SK-N-SH (cell line): ENCODE results near the gene PLA2G5. TPM values are rescaled to one million over a fixed set of nuclear protein-coding genes. Genes with fewer than 3 reads are reported as not detected.

ENCODE experiments used
- CTCF ChIA-PET: fragments of 300-600, 350-600 bp; formaldehyde crosslinking; extraction: SDS; loops from one replicate; lab custom pipeline; 2021; lab: Yijun Ruan, JAX
- POLR2A ChIA-PET: fragments of 350-600 bp; sonication (Branson Sonifier 250); formaldehyde crosslinking; extraction: SDS; loops from one replicate; lab custom pipeline; 2020; ENCODE audit warnings: antibody characterized with exemption, inconsistent platforms; lab: Yijun Ruan, JAX
- DNase-seq: peaks from one replicate; pipeline ENCODE4 v3.0.0; 2012
- H2AFZ ChIP-seq: fragments of 200-600 bp; sonication (generic); 2 replicates; pipeline ENCODE4 v1.8.1; 2016; ENCODE audit warnings: antibody characterized with exemption, mild to moderate bottlenecking, low read depth
- H3F3A ChIP-seq: fragments of 200-600 bp; sonication (generic); replicated peaks from 2 replicates; pipeline ENCODE3; 2016; ENCODE audit warnings: antibody characterized with exemption, mild to moderate bottlenecking; ENCODE audit not compliant: insufficient read depth
- H3K27ac ChIP-seq, 2 experiments: fragments of 200-500 bp in 1 of 2; fragments of 200-600 bp in 1 of 2; sonication (Bioruptor generic) in 1 of 2; sonication (generic), shearing (Covaris generic) in 1 of 2; 2 replicates each; pipeline versions ENCODE4 v1.5.1 to v1.6.1; 2014 to 2016; ENCODE audit warnings: low read depth in 2 of 2, inconsistent platforms in 1 of 2, low read length in 1 of 2, mild to moderate bottlenecking in 1 of 2, mixed read lengths in 1 of 2
- H3K27me3 ChIP-seq: fragments of 200-600 bp; sonication (generic), shearing (Covaris generic); 2 replicates; pipeline ENCODE4 v1.6.1; 2016; ENCODE audit warnings: mixed run types; ENCODE audit not compliant: insufficient read depth
- H3K36me3 ChIP-seq, 2 experiments: fragments of 200-500 bp in 1 of 2; fragments of 200-600 bp in 1 of 2; sonication (Bioruptor generic) in 1 of 2; sonication (generic) in 1 of 2; replicated peaks in 1 of 2; 2 replicates each; pipeline versions ENCODE3 to v1.5.1; 2014 to 2016; ENCODE audit warnings: low read length in 1 of 2, mild to moderate bottlenecking in 1 of 2; ENCODE audit not compliant: insufficient read depth in 2 of 2, control insufficient read depth in 1 of 2
- H3K4me1 ChIP-seq, 2 experiments: fragments of 200-500 bp in 1 of 2; fragments of 200-600 bp in 1 of 2; sonication (Bioruptor generic) in 1 of 2; sonication (generic), shearing (Covaris generic) in 1 of 2; 2 replicates each; pipeline versions ENCODE4 v1.5.1 to v1.6.1; 2014 to 2016; ENCODE audit warnings: low read depth in 1 of 2, low read length in 1 of 2, mixed run types in 1 of 2; ENCODE audit not compliant: insufficient read depth in 2 of 2, control insufficient read depth in 1 of 2
- H3K4me2 ChIP-seq: fragments of 200-600 bp; sonication (generic), shearing (Covaris generic); 2 replicates; pipeline ENCODE4 v1.6.1; 2017; ENCODE audit warnings: mixed run types
- H3K4me3 ChIP-seq, 2 experiments: fragments of 200-500 bp in 1 of 2; fragments of 200-600 bp in 1 of 2; sonication (Bioruptor generic) in 1 of 2; sonication (generic), shearing (Covaris generic) in 1 of 2; 2 replicates each; pipeline versions ENCODE4 v1.5.1 to v1.8.1; 2014 to 2016; ENCODE audit warnings: low read depth in 2 of 2, inconsistent platforms in 1 of 2, low read length in 1 of 2, mild to moderate bottlenecking in 1 of 2, mixed read lengths in 1 of 2, moderate library complexity in 1 of 2
- H3K79me2 ChIP-seq: fragments of 200-600 bp; sonication (generic); 2 replicates; pipeline ENCODE4 v1.8.1; 2017; ENCODE audit warnings: mild to moderate bottlenecking; ENCODE audit not compliant: insufficient read depth
- H3K9ac ChIP-seq: fragments of 200-600 bp; sonication (generic); 2 replicates; pipeline ENCODE4 v1.6.1; 2017; ENCODE audit warnings: mixed run types
- H3K9me2 ChIP-seq: fragments of 200-600 bp; sonication (generic); 2 replicates; pipeline ENCODE4 v1.6.1; 2017; ENCODE audit warnings: mixed run types
- H3K9me3 ChIP-seq: fragments of 200-600 bp; sonication (generic); 2 replicates; pipeline ENCODE4 v1.6.1; 2017; ENCODE audit warnings: mixed run types, mild to moderate bottlenecking, moderate library complexity
- H4K20me1 ChIP-seq: fragments of 200-600 bp; sonication (generic); 2 replicates; pipeline ENCODE4 v1.6.1; 2017; ENCODE audit warnings: mild to moderate bottlenecking, mixed run types; ENCODE audit not compliant: insufficient read depth
- CHD2 ChIP-seq: fragments of 150-350 bp; IDR thresholded peaks from 2 replicates; pipeline ENCODE4 v1.6.1; 2018; ENCODE audit warnings: low read length; ENCODE audit not compliant: partially characterized antibody
- CTCF ChIP-seq: fragments of 200-600 bp; sonication (generic); IDR thresholded peaks from 2 replicates; pipeline ENCODE4 v1.6.1; 2017; ENCODE audit warnings: antibody characterized with exemption, mild to moderate bottlenecking, moderate library complexity
- FOSL2 ChIP-seq: IDR thresholded peaks from 2 replicates; pipeline ENCODE4 v1.4.0; 2012; ENCODE audit warnings: low read depth, mild to moderate bottlenecking, moderate library complexity, borderline replicate concordance
- FOXM1 ChIP-seq: IDR thresholded peaks from 2 replicates; pipeline ENCODE4 v1.4.0; 2012; ENCODE audit warnings: low read depth, mild to moderate bottlenecking
- GATA2 ChIP-seq: sonication (generic); formaldehyde crosslinking; IDR thresholded peaks from 2 replicates; pipeline ENCODE4 v1.5.0; 2020; ENCODE audit warnings: mild to moderate bottlenecking, missing genetic modification reagents
- IRF3 ChIP-seq: fragments of 150-350 bp; IDR thresholded peaks from 2 replicates; pipeline ENCODE4 v1.6.1; 2016; ENCODE audit warnings: mild to moderate bottlenecking, low read depth, low read length
- JUND ChIP-seq: IDR thresholded peaks from 2 replicates; pipeline ENCODE4 v1.4.0; 2012
- MAX ChIP-seq: IDR thresholded peaks from 2 replicates; pipeline ENCODE4 v1.4.0; 2012; ENCODE audit warnings: low read depth
- NFIC ChIP-seq: IDR thresholded peaks from 2 replicates; pipeline ENCODE4 v1.4.0; 2012; ENCODE audit warnings: borderline replicate concordance
- RAD21 ChIP-seq: IDR thresholded peaks from 2 replicates; pipeline ENCODE4 v1.6.1; 2012; ENCODE audit warnings: mild to moderate bottlenecking, low read length
- REST ChIP-seq: IDR thresholded peaks from 2 replicates; pipeline ENCODE4 v1.6.1; 2012; ENCODE audit warnings: mild to moderate bottlenecking, low read depth, low read length, moderate library complexity
- RFX5 ChIP-seq: IDR thresholded peaks from 2 replicates; pipeline ENCODE4 v1.6.1; 2012; ENCODE audit warnings: mild to moderate bottlenecking, improper control_type of control experiment, low read length
- TAF1 ChIP-seq: IDR thresholded peaks from 2 replicates; pipeline ENCODE4 v1.6.1; 2012; ENCODE audit warnings: low read depth, mild to moderate bottlenecking, low read length, moderate library complexity, borderline replicate concordance
- TEAD4 ChIP-seq: IDR thresholded peaks from 2 replicates; pipeline ENCODE4 v1.4.0; 2012; ENCODE audit warnings: mild to moderate bottlenecking, borderline replicate concordance; ENCODE audit not compliant: insufficient read depth
- USF2 ChIP-seq: fragments of 150-350 bp; IDR thresholded peaks from 2 replicates; pipeline ENCODE4 v1.6.1; 2017; ENCODE audit warnings: antibody characterized with exemption, low read length, low read depth, borderline replicate concordance
- YY1 ChIP-seq: IDR thresholded peaks from 2 replicates; pipeline ENCODE4 v1.4.0; 2012; ENCODE audit warnings: low read depth, mild to moderate bottlenecking
- WGBS: methylation state at CpG from one replicate; pipeline ENCODE4 v1.1.6; 2017; ENCODE audit warnings: low lambda C conversion rate; 5-methylcytosine and 5-hydroxymethylcytosine counted together
- polyA plus RNA-seq, 3 experiments: library from polyadenylated mRNA; depleted of rRNA; stranded (reverse); fragments of >200 nt; gene quantifications; 2 replicates each; pipeline ENCODE4 v1.2.3, GENCODE V29; 2012

The PLA2G5 gene
- polyA plus RNA-seq, 1 of the 3 experiments (the other 2 are of a cell fraction) = not detected

GRCh38 chr1:20096840-20097447 is 26.9 kb downstream of the PLA2G5 start:
- Histone ChIP-seq H3K4me2 (no peak overlapping the region), H3K4me1 (no peaks in the 10 kb centered on the region), H2AFZ (no peak overlapping the region), H3K4me3 (no peak overlapping the region), H3K36me3 (no peaks in the 10 kb centered on the region), H3F3A (no peaks in the 10 kb centered on the region), H4K20me1 (no peaks in the 10 kb centered on the region), H3K9me2 (no peaks in the 10 kb centered on the region), H3K27ac (no peak overlapping the region), H3K79me2 (no peaks in the 10 kb centered on the region), H3K27me3 (peaks cover 32% of the 10 kb centered on the region; the same call in 1 of the 2 replicates), H3K9me3 (no peaks in the 10 kb centered on the region), H3K9ac (no peak overlapping the region)
- no peak for TF ChIP-seq RAD21
- no peak for TF ChIP-seq REST
- no peak for TF ChIP-seq IRF3
- TF ChIP-seq MAX = no peak
- TF ChIP-seq RFX5 = no peak
- no peak for TF ChIP-seq GATA2 (CRISPR knock-in tag)
- no peak for TF ChIP-seq JUND
- TF ChIP-seq FOXM1 = no peak
- TF ChIP-seq FOSL2 = no peak
- TF ChIP-seq TAF1 = no peak
- no peak for TF ChIP-seq NFIC
- TF ChIP-seq TEAD4 = no peak
- no peak for TF ChIP-seq USF2
- TF ChIP-seq CTCF = no peak
- TF ChIP-seq YY1 = no peak
- no peak for TF ChIP-seq CHD2
- no peak for DNase-seq
- ChIA-PET POLR2A (no interaction called here), CTCF (interaction anchor here (0.6 to 1.0 kb wide), 3 partner anchors 55 to 397 kb away, joined by 3 to 4 read pairs (median 3); no protein-coding TSS in a partner anchor)
- 19% methylated on average over 5 of the region's 7 CpGs for WGBS
